Stimulated activated naive CD8-positive, alpha-beta T cell treated with anti-CD3 and anti-CD28 coated beads, Interleukin-15, Interleukin-2, amounts not matched to agents 100 ng/mL and 50 ng/mL, for 24 hours (primary cell): ENCODE data around the gene KIDINS220.

Experiments used
- H3K27ac Mint-ChIP-seq: one replicate; pipeline ENCODE4 v1.8.0; 2021; ENCODE audit warnings: mild to moderate bottlenecking, mixed read lengths
- H3K27me3 Mint-ChIP-seq: one replicate; pipeline ENCODE4 v1.8.0; 2021; ENCODE audit warnings: mixed read lengths
- H3K36me3 Mint-ChIP-seq: one replicate; pipeline ENCODE4 v1.8.0; 2021; ENCODE audit warnings: low read depth, mixed read lengths
- H3K4me1 Mint-ChIP-seq: one replicate; pipeline ENCODE4 v1.8.0; 2021; ENCODE audit warnings: low read depth, mixed read lengths
- H3K4me3 Mint-ChIP-seq: one replicate; pipeline ENCODE4 v1.8.0; 2021; ENCODE audit warnings: mild to moderate bottlenecking, mixed read lengths
- H3K9me3 Mint-ChIP-seq: one replicate; pipeline ENCODE4 v1.8.0; 2021; ENCODE audit warnings: mixed read lengths

The KIDINS220 gene

DNA sequence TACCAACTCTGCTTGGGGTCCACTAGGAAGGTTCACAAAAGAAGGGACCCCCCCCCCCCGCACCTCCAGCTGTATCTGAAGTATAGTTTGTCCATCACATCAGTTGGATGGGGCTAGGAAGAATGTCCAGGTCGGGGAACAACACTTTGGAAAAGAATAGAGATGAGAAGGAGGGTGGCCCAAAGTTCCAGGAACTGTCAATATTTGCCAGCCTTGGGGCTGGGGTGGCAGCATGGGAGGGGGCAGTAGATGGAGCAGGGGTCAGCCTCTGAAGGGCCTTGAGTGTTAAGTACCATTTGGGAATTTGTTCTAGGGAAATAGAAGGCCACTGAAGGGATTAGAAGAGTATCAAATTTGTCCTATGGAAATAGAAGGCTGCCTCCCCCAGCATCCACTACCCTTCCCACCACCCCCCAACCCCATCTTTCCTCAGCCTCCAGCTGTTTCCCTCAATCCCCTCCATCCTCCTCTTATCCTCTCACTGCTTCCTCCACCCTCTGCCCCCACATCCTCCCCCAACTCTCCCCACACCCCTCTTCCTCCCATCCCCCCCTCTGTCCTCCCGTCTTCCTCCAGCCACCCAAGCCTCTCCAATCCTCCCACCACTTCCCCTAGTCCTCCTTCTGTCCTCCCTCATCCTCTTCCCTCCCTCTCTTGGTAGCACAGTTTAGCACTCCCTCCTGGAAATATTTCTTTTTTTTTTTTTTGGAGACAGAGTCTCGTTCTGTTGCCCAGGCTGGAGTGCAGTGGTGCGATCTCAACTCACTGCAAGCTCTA, 2.0 kb upstream of the KIDINS220 start:
- no peaks in the 10 kb centered on the region for H3K9me3 Mint-ChIP-seq
- peaks cover 4% of the 10 kb centered on the region for H3K27me3 Mint-ChIP-seq
- no peak overlapping the region for H3K4me3 Mint-ChIP-seq
- peaks cover 26% of the 10 kb centered on the region for H3K4me1 Mint-ChIP-seq
- no peak overlapping the region for H3K27ac Mint-ChIP-seq
- H3K36me3 Mint-ChIP-seq, result no peaks in the 10 kb centered on the region

GRCh38 chr2:8837795-8838140, 355 bp upstream of the KIDINS220 start:
- H3K9me3 Mint-ChIP-seq, result no peaks in the 10 kb centered on the region
- no peak overlapping the region for H3K27ac Mint-ChIP-seq
- no peaks in the 10 kb centered on the region for H3K27me3 Mint-ChIP-seq
- peaks cover 6% of the 10 kb centered on the region for H3K36me3 Mint-ChIP-seq
- H3K4me1 Mint-ChIP-seq, result peaks cover 38% of the 10 kb centered on the region
- peak overlapping the region; percentile 99 for H3K4me3 Mint-ChIP-seq

- Mint-ChIP-seq H3K9me3 (no peaks in the 10 kb centered on the region), H3K27me3 (no peaks in the 10 kb centered on the region), H3K36me3 (peaks cover 6% of the 10 kb centered on the region), H3K27ac (no peak overlapping the region), H3K4me1 (peaks cover 48% of the 10 kb centered on the region), H3K4me3 (peak overlapping the region; percentile 99)
Measured at GRCh38 chr2:8835279-8835678, 2.1 kb downstream of the KIDINS220 start.

DNA sequence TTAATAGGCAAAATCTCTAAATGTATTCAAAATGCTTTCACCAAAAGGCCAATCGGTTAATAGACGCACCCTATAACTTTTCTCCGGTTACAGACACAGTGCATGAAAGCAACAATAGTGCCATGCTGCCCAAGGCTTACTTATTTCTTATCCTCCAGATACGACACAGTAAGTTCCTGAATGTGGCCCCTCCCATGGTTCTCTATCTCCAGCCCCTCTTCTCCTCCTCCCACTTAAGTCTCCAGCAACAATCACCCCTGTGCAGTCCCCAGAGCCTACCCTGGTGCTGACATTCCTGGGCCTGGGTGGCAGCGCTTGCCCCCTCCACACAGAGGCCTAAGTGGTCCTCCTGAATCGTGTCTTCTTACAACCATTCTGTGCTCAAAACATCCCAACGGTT, 3.6 kb downstream of the KIDINS220 start:
- Mint-ChIP-seq H3K36me3 (peaks cover 11% of the 10 kb centered on the region), H3K27ac (no peak overlapping the region), H3K9me3 (no peaks in the 10 kb centered on the region), H3K4me1 (peaks cover 56% of the 10 kb centered on the region), H3K27me3 (no peaks in the 10 kb centered on the region), H3K4me3 (no peak overlapping the region)

GRCh38 chr2:8831516-8831915, 5.9 kb downstream of the KIDINS220 start:
- Mint-ChIP-seq H3K9me3 (no peaks in the 10 kb centered on the region), H3K36me3 (peaks cover 16% of the 10 kb centered on the region), H3K27ac (no peak overlapping the region), H3K4me1 (peaks cover 56% of the 10 kb centered on the region), H3K27me3 (no peaks in the 10 kb centered on the region), H3K4me3 (no peak overlapping the region)

DNA sequence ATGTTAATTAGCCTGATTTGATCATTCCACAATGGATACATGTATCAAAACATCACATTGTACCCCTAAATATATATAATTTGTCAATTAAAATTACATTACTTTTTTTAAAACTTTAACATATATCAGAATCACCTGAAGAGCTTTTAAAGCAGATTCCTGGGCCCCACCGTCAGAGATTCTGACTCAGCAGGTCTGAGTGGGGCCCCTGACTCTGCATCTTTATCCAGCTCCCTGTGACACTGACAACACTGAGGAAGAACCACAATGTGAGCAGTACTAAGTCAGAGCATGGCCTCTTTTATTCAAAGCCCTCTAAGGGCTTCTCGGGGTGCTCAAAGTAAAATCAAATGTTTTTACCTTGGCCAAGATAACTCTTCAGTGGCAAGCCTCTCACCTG, 9.7 kb downstream of the KIDINS220 start:
- Mint-ChIP-seq H3K4me3 (no peak overlapping the region), H3K36me3 (peaks cover 23% of the 10 kb centered on the region), H3K27me3 (no peaks in the 10 kb centered on the region), H3K9me3 (no peaks in the 10 kb centered on the region), H3K27ac (no peak overlapping the region), H3K4me1 (peaks cover 22% of the 10 kb centered on the region)

DNA sequence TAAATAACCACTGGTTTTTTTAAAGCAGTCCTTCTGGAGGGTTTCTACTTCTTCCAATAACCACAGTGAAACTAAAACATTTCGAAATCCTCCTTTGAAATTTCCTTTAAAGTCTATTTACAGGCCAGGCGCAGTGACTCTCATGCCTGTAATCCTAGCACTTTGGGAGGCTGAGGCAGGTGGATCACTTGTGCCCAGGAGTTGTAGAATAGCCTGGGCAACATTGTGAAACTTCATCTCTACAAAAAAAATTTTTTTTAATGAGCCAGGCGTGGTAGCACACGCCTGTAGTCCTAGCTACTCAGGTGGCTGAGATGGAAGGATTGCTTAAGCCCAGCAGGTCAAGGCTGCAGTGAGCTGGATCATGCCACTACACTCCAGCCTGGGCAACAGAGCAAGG, 15.2 kb downstream of the KIDINS220 start:
- Mint-ChIP-seq H3K27ac (no peak overlapping the region), H3K9me3 (no peaks in the 10 kb centered on the region), H3K36me3 (peaks cover 24% of the 10 kb centered on the region), H3K27me3 (no peaks in the 10 kb centered on the region), H3K4me1 (no peaks in the 10 kb centered on the region), H3K4me3 (no peak overlapping the region)

DNA sequence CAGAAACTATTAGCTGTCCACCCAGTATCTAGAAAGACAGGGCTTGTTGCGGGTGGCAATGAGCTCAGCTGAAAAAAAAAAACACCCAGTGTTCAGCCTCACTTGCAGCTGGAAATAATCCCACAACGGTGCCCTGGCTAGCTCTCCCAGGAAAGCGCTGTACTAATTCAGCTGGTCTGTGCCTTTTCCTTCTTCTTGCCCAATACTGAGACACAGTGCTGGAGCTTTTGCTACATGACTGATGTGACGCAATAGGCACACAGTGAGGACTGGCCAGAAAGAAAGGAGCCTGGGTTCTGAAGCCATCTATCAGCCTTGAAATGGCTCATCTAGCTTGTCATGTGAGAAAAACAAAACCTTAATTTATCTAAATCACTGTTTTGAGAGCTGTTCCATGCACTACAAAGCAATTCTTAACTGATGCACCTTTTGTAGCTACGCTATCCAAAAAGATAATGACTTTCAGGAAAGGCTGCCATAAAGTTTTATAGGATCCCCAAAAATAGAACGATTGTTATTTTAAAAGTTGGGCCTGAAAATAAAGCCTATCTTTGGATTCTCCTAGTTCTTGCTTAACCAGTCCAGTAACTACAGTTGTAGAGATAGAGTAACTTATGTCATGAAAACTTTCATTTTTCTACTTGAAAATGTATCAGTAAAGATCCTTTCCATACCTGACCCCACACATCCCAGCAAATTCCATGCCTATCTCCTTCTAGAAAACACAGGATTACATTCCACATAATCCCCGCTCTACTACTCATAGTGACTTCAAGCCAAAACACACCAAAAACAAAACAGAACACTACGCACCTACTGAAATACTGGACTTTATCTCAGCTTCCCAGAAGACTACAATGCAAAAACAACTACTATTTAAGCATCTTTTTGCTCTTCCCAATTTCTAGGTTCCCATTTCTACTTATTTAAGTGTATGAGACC, 15.9 kb downstream of the KIDINS220 start:
- Mint-ChIP-seq H3K4me1 (no peaks in the 10 kb centered on the region), H3K9me3 (no peaks in the 10 kb centered on the region), H3K36me3 (peaks cover 26% of the 10 kb centered on the region), H3K27me3 (no peaks in the 10 kb centered on the region), H3K4me3 (no peak overlapping the region), H3K27ac (no peak overlapping the region)

GRCh38 chr2:8819948-8820347, 17.5 kb downstream of the KIDINS220 start:
- Mint-ChIP-seq H3K4me1 (no peaks in the 10 kb centered on the region), H3K27me3 (no peaks in the 10 kb centered on the region), H3K9me3 (no peaks in the 10 kb centered on the region), H3K27ac (no peak overlapping the region), H3K36me3 (peaks cover 25% of the 10 kb centered on the region), H3K4me3 (no peak overlapping the region)

- H3K27me3 Mint-ChIP-seq, result no peaks in the 10 kb centered on the region
- H3K4me1 Mint-ChIP-seq, result no peaks in the 10 kb centered on the region
- peaks cover 17% of the 10 kb centered on the region for H3K36me3 Mint-ChIP-seq
- no peak overlapping the region for H3K27ac Mint-ChIP-seq
- no peak overlapping the region for H3K4me3 Mint-ChIP-seq
- H3K9me3 Mint-ChIP-seq, result no peaks in the 10 kb centered on the region
Measured at GRCh38 chr2:8819194-8819593, 18.2 kb downstream of the KIDINS220 start.

GRCh38 chr2:8817221-8817620, 20.2 kb downstream of the KIDINS220 start:
- Mint-ChIP-seq H3K9me3 (no peaks in the 10 kb centered on the region), H3K27me3 (no peaks in the 10 kb centered on the region), H3K36me3 (peaks cover 22% of the 10 kb centered on the region), H3K4me1 (no peaks in the 10 kb centered on the region), H3K4me3 (no peak overlapping the region), H3K27ac (no peak overlapping the region)

DNA sequence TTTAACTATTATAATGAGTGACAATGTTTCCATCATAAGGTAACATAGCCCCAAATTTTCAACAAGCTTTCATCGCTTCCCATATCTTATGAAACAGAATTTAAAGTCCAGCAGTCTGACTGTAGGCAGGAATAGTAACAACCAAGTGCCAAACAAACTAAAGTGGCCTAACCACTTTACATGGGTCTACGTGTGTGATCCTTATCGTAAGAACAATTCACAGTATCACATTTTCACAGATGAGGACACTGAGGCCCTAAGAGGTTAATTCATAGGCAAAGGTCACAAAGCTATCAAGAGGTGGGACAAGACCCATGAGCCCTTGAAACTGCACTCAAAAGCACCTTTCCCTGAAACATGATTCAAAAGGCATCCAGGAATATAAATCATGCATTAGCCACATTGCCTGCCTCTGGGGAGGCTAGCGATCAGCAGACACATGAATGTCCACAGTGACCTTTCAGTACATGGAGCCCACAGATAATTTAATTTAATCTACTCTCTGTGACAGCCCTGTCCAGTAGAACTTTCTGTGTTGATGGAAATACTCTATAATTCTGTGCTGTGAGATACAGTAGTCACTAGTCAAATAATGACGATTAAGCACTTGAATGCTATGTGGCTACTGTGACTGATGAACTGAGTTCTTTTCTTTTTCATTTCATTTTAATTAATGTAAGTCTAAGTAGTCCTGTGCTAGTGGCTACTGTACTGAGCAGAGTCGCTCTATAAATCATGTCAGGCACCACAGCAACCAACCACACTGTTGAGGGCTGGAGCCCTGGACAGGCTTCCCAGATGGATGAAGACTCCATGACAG, 30.3 kb downstream of the KIDINS220 start:
- Mint-ChIP-seq H3K27ac (no peak overlapping the region), H3K9me3 (no peaks in the 10 kb centered on the region), H3K36me3 (peaks cover 67% of the 10 kb centered on the region), H3K4me3 (no peak overlapping the region), H3K4me1 (peaks cover 21% of the 10 kb centered on the region), H3K27me3 (no peaks in the 10 kb centered on the region)

- Mint-ChIP-seq H3K4me1 (peaks cover 21% of the 10 kb centered on the region), H3K36me3 (peaks cover 58% of the 10 kb centered on the region), H3K4me3 (no peak overlapping the region), H3K9me3 (no peaks in the 10 kb centered on the region), H3K27me3 (no peaks in the 10 kb centered on the region), H3K27ac (peak overlapping the region; percentile 19)
Measured at GRCh38 chr2:8805278-8806210, 31.9 kb downstream of the KIDINS220 start.
